Stimulated activated CD8-positive, alpha-beta memory T cell treated with anti-CD3 and anti-CD28 coated beads, Interleukin-15, amount 100 ng/mL, for 4 hours (primary cell): ENCODE results near the gene OMA1.
"Not testable (repeated sequence)": the region's sequence is repeated elsewhere in the genome, so short reads cannot be mapped to it uniquely, and the experiment has no call there.

Experiments used
- DNase-seq, 2 donors: peaks; one replicate each; pipeline ENCODE4 v3.0.0-alpha.2; 2020; ENCODE audit warnings: low read depth in 2 of 2

The OMA1 gene

GRCh38 chr1:58528518-58528917 is 18.0 kb downstream of the OMA1 start:
- no peak for DNase-seq

GRCh38 chr1:58524353-58524945 is 22.1 kb downstream of the OMA1 start:
- DNase-seq, result no peak

DNA sequence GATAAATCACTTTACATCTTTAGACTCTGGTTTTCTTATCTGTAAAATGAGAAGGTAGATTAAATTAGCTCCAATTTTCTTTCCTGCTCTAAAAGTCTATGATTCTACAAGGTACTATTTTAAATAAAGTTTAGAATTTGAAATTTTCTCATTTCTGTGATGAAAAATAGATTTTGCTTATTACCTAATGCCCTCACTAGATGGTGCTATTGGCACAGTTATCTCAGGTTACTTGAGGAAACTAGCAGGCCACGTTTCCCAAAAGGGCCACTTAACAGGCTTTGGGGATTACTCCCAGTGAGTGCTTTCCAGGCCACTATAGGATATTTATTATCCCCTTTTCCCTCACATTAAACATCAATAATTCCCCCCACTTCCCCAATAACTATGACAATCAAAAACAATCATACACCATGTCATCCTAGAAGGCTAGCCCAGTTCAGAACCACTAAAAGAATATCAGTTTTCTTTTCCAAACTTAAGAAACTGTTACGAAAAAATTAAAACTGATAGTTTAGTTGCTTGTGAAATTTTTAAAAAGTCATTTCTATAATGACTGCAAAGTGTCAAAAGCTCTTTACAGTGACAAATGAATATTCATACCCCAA is 30.6 kb downstream of the OMA1 start:
- no peak for DNase-seq

DNA sequence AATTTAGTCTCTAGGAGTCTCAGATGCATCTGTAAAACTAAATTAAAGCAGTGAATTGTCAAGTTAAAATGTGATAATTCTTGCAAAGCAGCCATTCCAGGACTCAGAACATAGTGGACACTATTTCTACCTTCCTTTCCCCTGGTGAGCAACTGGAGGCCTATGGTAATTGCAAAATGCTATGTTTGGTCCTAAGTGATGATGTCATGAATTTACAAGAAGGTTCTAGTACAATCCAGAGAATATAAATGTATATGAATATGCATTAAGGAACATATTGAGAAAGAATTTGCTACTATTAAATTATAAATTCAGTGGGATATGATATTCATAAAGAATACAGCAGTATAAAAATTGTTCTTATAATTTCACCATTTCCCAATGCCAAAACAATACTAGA is 32.6 kb downstream of the OMA1 start:
- no peak for DNase-seq

GRCh38 chr1:58508629-58509028 is 37.9 kb downstream of the OMA1 start:
- no peak for DNase-seq

- DNase-seq, result no peak
Measured at GRCh38 chr1:58505286-58505685, 41.2 kb downstream of the OMA1 start.

- no peak for DNase-seq
Measured at GRCh38 chr1:58502519-58502918, 44.0 kb downstream of the OMA1 start.

DNA sequence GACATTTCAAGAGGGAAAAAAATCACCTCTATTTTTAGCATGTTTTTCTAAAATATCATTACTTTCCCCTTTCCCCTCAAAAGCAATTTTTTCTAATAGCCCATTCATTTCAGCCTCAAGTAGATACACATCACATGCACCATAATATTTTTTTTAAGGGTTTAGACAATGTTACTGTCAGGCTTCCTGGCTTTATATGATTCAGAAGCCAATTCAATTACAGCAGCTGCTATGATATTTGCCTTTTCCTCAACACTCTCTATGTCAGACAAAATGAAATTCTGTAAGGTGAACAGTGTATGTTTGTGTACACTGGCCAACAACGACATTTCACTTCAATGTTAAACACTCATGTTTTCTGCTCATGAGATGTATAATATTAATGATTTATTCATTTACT is 46.5 kb downstream of the OMA1 start:
- DNase-seq, result no peak

- DNase-seq, result no peak
Measured at GRCh38 chr1:58497499-58497898, 49.0 kb downstream of the OMA1 start.

DNA sequence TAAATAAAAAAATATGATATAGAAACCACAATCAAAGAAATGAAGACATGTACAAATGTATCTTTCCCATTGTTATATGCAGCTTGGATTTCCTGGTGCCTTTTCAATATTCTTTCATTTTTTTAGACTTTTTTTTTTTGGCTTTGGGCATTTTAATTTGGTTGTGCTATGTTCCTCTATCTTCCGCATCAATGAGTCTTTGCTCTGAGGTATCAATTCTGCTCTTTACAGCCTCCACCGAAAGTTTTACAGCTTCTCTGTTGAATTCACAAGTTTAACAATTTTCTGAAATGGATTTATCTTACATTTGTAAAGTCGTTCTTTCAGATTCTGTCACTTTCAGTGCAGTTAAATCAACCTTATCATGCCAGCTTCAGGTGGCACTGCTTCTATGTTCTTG is 50.5 kb downstream of the OMA1 start:
- no peak for DNase-seq

DNA sequence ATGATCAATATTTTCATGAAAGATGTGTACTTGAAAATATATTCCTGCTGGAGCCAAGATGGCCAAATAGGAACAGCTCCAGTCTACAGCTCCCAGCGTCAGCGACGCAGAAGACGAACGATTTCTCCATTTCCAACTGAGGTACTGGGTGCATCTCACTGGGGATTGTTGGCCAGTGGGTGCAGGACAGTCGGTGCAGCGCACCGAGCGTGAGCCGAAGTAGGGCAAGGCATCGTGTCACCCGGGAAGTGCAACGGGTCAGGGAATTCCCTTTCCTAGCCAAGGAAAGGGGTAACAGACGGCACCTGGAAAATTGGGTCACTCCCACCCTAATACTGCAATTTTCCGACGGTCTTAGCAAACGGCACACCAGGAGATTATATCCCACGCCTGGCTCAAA is 57.6 kb downstream of the OMA1 start:
- DNase-seq, result not testable (repeated sequence)

DNA sequence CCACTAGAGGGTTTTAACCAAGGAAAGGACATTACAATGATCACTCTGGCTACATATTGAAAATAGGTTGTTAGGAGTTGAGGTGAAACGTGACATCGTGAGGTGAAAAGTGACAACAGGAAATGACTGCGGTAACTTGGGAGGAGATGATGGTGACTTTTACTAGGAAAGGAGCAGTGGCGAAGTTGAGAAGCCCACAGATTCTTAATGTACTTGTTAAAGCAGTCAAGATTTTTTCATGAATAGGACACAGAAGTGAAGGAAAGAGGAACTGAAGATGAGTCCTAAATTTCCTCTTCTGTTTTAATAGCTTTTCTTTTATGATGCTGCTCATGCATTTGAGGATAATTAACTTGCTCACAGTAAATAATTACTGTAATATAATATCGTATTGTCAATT is 59.5 kb downstream of the OMA1 start:
- DNase-seq, result no peak

DNA sequence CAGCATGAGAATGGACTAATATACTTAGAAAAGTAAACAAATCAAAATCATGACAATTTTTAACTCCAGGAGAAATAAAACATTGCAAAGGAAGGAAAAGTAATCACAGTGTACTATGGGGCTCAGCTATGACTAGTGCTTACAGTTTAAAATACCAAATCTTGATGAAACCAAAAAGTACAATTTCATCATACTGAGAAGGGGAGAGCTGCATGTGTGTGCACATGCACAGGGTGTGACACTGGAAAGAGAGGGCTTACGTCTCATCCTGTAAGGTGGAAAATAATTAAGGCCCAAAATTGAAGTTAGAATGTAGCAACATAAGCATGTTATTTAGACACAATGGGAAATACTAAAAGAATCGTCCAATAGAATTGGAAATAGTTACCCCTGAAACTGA is 64.6 kb downstream of the OMA1 start:
- no peak for DNase-seq

- DNase-seq, result no peak
Measured at GRCh38 chr1:58480191-58480590, 66.3 kb downstream of the OMA1 start.

DNA sequence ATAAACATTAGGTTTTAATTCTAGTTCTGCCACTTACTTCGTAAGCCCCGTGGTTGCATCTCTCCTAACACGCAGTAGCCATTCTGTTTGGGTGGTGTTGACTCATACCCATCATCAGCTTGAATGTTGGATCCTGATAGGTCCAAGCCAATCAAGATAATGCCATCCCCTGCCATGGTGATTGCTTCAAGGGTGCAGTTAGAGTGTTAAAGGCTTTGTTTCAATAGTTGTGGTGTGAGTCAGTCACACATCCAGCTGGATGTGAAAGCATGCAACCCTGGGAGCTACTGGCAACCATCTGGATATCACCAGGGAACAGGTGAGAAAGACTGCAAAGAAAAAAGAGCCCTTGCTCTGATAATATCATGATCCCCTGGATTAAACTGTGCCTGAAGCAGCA is 69.1 kb downstream of the OMA1 start:
- no peak for DNase-seq

DNA sequence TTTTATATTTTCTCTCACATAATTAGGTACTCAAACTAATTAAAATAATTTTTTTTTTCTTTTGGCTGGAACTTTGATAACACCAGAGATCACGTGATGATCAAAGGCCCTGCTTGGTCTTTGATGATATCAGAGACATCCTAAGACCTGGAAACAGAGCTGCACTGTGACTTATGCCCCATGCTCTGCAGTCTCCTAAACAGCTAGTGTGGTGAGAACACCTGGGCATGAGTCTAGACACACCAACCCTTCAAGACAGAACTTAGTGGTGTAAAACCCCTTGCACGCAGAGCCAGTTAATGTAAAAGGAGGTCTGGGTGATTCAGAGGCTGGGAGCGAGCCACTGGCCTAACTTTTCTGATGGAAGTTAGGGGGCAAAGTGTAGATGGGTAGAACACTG is 70.3 kb downstream of the OMA1 start:
- no peak for DNase-seq

GRCh38 chr1:58469476-58469875 is 77.0 kb downstream of the OMA1 start:
- DNase-seq, result no peak

GRCh38 chr1:58469016-58469415 is 77.5 kb downstream of the OMA1 start:
- DNase-seq, result no peak

GRCh38 chr1:58468612-58469011 is 77.9 kb downstream of the OMA1 start:
- DNase-seq, result no peak

GRCh38 chr1:58466630-58467241 is 79.8 kb downstream of the OMA1 start:
- no peak for DNase-seq

DNA sequence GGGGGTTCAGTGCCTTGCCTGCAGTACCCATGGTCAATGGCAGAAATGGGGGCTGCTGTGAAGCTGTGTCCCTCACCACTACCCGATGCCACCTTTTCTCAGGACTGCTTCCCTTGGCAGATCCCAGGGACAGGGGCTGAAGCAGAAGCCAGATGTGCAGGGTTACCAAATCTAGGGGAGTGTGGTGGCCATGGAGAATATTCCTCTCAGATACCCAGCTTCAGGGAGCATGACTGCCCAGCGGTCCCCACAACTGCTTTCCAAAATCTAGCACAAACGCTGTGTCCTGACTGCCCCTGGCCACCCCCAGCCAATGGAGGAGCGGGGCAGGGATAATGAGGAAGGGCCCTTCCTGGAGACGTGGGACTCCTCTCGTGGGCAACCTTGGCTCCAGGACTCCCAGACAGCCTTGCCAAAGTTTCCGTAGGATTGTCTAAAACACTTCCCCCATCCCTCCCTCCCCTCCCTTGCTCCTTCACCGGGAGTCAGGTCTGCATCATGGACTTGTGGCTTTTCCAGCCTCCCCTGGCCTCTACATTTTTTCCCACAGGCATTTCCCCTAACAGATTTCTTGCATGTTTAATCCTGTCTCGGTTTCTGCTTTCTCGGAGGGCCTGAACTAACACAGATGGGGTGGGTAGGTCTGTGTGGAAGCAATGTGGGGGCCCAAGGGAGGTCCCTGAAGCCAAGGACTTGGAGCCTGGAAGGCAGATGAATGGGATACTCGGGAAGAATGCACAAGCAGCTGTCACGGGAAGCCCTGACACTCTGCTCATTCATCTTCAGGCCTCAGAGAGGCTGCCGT is 80.5 kb downstream of the OMA1 start:
- no peak for DNase-seq

DNA sequence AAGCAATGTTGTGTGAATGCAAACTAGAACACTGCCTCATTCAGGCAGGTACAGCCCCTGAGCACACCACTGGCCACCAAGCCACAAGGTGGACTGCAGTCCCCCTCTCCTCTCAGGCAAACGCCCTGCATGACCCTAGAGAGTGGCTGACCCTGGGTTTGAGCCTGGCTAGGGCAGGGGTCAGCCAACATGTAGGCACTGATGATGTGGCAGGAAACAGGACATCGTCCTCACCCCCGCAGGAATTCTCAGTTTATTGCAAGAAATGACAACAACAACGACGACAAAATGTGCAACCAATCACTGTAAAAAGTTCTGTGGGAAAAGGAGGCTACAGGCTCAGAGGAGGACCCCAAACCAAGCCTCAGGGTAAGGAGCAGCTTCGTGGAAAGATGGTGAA is 81.3 kb downstream of the OMA1 start:
- no peak for DNase-seq

GRCh38 chr1:58460469-58460868 is 86.1 kb downstream of the OMA1 start:
- no peak for DNase-seq
